Neural cell (in vitro differentiated cells): ENCODE data around the gene RASGRP1. TPM values are rescaled to one million over a fixed set of nuclear protein-coding genes. Genes with fewer than 3 reads are reported as not detected.

Source experiments
- H2AFZ ChIP-seq: fragments of 200-600, 300-800 bp; sonication (generic), shearing (Covaris generic); 2 replicates; pipeline ENCODE4 v1.6.0; 2014; ENCODE audit warnings: low read depth, mild to moderate bottlenecking, antibody characterized with exemption, low read length, moderate library complexity
- H3F3A ChIP-seq: fragments of 200-600 bp; shearing (Covaris generic); 2 replicates; pipeline ENCODE4 v1.6.1; 2016; ENCODE audit warnings: mild to moderate bottlenecking, moderate library complexity, mixed read lengths, antibody characterized with exemption, low read length; ENCODE audit not compliant: insufficient read depth, poor library complexity, severe bottlenecking
- H3K27ac ChIP-seq: fragments of 200-600, 300-800 bp; sonication (generic), shearing (Covaris generic); 2 replicates; pipeline ENCODE4 v1.5.1; 2014; ENCODE audit warnings: mild to moderate bottlenecking, low read length, moderate library complexity
- H3K27me3 ChIP-seq: fragments of 300-800, 200-600 bp; sonication (generic), shearing (Covaris generic); 2 replicates; pipeline ENCODE4 v1.6.0; 2014; ENCODE audit warnings: mild to moderate bottlenecking, low read depth, low read length, moderate library complexity; ENCODE audit not compliant: insufficient read depth
- H3K36me3 ChIP-seq: fragments of 300-800, 200-600 bp; sonication (generic), shearing (Covaris generic); 2 replicates; pipeline ENCODE4 v1.5.1; 2014; ENCODE audit warnings: mild to moderate bottlenecking, antibody characterized with exemption, low read length, moderate library complexity; ENCODE audit not compliant: insufficient read depth
- H3K4me2 ChIP-seq: fragments of 300-800, 200-600 bp; sonication (generic), shearing (Covaris generic); 2 replicates; pipeline ENCODE4 v1.6.0; 2014; ENCODE audit warnings: mild to moderate bottlenecking, low read length
- H3K4me3 ChIP-seq: fragments of 300-800, 200-600 bp; sonication (generic), shearing (Covaris generic); 2 replicates; pipeline ENCODE4 v1.5.1; 2014; ENCODE audit warnings: mild to moderate bottlenecking, low read length, moderate library complexity
- H3K79me2 ChIP-seq: fragments of 200-600 bp; shearing (Covaris generic); replicated peaks from 2 replicates; pipeline ENCODE4 v1.6.0; 2014; ENCODE audit warnings: mild to moderate bottlenecking, low read length, moderate library complexity; ENCODE audit not compliant: insufficient read depth
- H3K9ac ChIP-seq: fragments of 300-800, 200-600 bp; sonication (generic), shearing (Covaris generic); 2 replicates; pipeline ENCODE4 v1.6.1; 2016; ENCODE audit warnings: mild to moderate bottlenecking, low read length, mixed read lengths
- H3K9me2 ChIP-seq: fragments of 200-600 bp; shearing (Covaris generic); 2 replicates; pipeline ENCODE4 v1.6.1; 2016; ENCODE audit warnings: mild to moderate bottlenecking, low read length, mixed read lengths; ENCODE audit not compliant: insufficient read depth
- H3K9me3 ChIP-seq: fragments of 200-600, 300-800 bp; sonication (generic), shearing (Covaris generic); 2 replicates; pipeline ENCODE4 v1.6.1; 2016; ENCODE audit warnings: mild to moderate bottlenecking, mixed run types, low read length, moderate library complexity, mixed read lengths
- H4K20me1 ChIP-seq: fragments of 200-600 bp; shearing (Covaris generic); 2 replicates; pipeline ENCODE4 v1.6.1; 2016; ENCODE audit warnings: mild to moderate bottlenecking, mixed run types; ENCODE audit not compliant: insufficient read depth
- CTCF ChIP-seq: fragments of 450-650 bp; IDR thresholded peaks from 2 replicates; pipeline ENCODE4 v1.5.1; 2014; ENCODE audit warnings: antibody characterized with exemption, mild to moderate bottlenecking, moderate library complexity; ENCODE audit not compliant: poor library complexity, severe bottlenecking
- EP300 ChIP-seq: fragments of 450-650 bp; conservative IDR thresholded peaks from 2 replicates; pipeline ENCODE4 v1.6.1; 2014; ENCODE audit warnings: antibody characterized with exemption, mild to moderate bottlenecking, moderate library complexity; ENCODE audit not compliant: poor library complexity, severe bottlenecking
- EZH2 ChIP-seq: fragments of 200-600, 300-800 bp; shearing (Covaris generic), sonication (generic); IDR thresholded peaks from 2 replicates; pipeline ENCODE4 v1.6.1; 2014; ENCODE audit warnings: antibody characterized with exemption, low read length, borderline replicate concordance, mild to moderate bottlenecking; ENCODE audit not compliant: insufficient read depth, poor library complexity, severe bottlenecking
- MXI1 ChIP-seq: fragments of 450-650 bp; conservative IDR thresholded peaks from 2 replicates; pipeline ENCODE4 v1.6.1; 2014; ENCODE audit warnings: antibody characterized with exemption, mild to moderate bottlenecking; ENCODE audit not compliant: poor library complexity, severe bottlenecking
- POLR2AphosphoS5 ChIP-seq: IDR thresholded peaks from 2 replicates; pipeline ENCODE4 v1.6.1; 2012
- RAD21 ChIP-seq: fragments of 450-650 bp; conservative IDR thresholded peaks from 2 replicates; pipeline ENCODE4 v1.6.1; 2014; ENCODE audit warnings: antibody characterized with exemption, mild to moderate bottlenecking, moderate library complexity
- REST ChIP-seq: IDR thresholded peaks from 2 replicates; pipeline ENCODE4 v1.6.1; 2012; ENCODE audit warnings: borderline replicate concordance
- SMC3 ChIP-seq: fragments of 450-650 bp; conservative IDR thresholded peaks from 2 replicates; pipeline ENCODE4 v1.6.1; 2014; ENCODE audit warnings: antibody characterized with exemption, mild to moderate bottlenecking, moderate library complexity; ENCODE audit not compliant: poor library complexity
- TAF1 ChIP-seq: IDR thresholded peaks from 2 replicates; pipeline ENCODE4 v1.6.1; 2012; ENCODE audit warnings: low read depth
- polyA plus RNA-seq: library from polyadenylated mRNA; depleted of rRNA; stranded (reverse); fragments of >200 nt; gene quantifications from 2 replicates; pipeline ENCODE4 v1.2.3, GENCODE V29; 2014

Gene RASGRP1
- polyA plus RNA-seq, 1 donor from 2014 or later, result 3.1 TPM

- H3K9ac ChIP-seq, result peak overlapping the region; percentile 57
Measured at GRCh38 chr15:38563723-38564519, 693 bp downstream of the RASGRP1 start.

GRCh38 chr15:38562278-38562677, 2.3 kb downstream of the RASGRP1 start:
- Histone ChIP-seq H4K20me1 (no peaks in the 10 kb centered on the region), H3K27ac (no peak overlapping the region), H3K27me3 (peaks cover 17% of the 10 kb centered on the region), H3F3A (no peaks in the 10 kb centered on the region), H3K9me3 (no peaks in the 10 kb centered on the region), H3K9me2 (no peaks in the 10 kb centered on the region), H3K9ac (no peak overlapping the region), H3K79me2 (no peaks in the 10 kb centered on the region), H3K36me3 (no peaks in the 10 kb centered on the region), H3K4me3 (no peak overlapping the region), H3K4me2 (no peak overlapping the region), H2AFZ (no peak overlapping the region)
- no peak for TF ChIP-seq EP300
- no peak for TF ChIP-seq TAF1
- TF ChIP-seq CTCF, result no peak
- no peak for TF ChIP-seq POLR2AphosphoS5
- no peak for TF ChIP-seq MXI1
- no peak for TF ChIP-seq RAD21

More at GRCh38 chr15:38563723-38564519, 693 bp downstream of the RASGRP1 start:
- no peak overlapping the region for H2AFZ ChIP-seq
- TF ChIP-seq REST (no peak), EP300 (no peak), POLR2AphosphoS5 (no peak), MXI1 (no peak), RAD21 (peak; percentile 65), SMC3 (peak; percentile 82), CTCF (peak; percentile 82), TAF1 (no peak), EZH2 (no peak)
- H3K4me2 ChIP-seq, result no peak overlapping the region
- no peak overlapping the region for H3K27ac ChIP-seq
- H3K27me3 ChIP-seq, result peaks cover 17% of the 10 kb centered on the region
- no peaks in the 10 kb centered on the region for H3F3A ChIP-seq
- no peaks in the 10 kb centered on the region for H3K9me2 ChIP-seq
- no peaks in the 10 kb centered on the region for H3K36me3 ChIP-seq
- peak overlapping the region; percentile 82 for H3K4me3 ChIP-seq
- H4K20me1 ChIP-seq, result no peaks in the 10 kb centered on the region
- no peaks in the 10 kb centered on the region for H3K9me3 ChIP-seq
- H3K79me2 ChIP-seq, result no peaks in the 10 kb centered on the region
